Heart right ventricle (tissue), 16 donors: ENCODE data around the gene SLC38A9. TPM values are rescaled to one million over a fixed set of nuclear protein-coding genes. Genes with fewer than 3 reads are reported as not detected.
"Not testable (repeated sequence)": the region's sequence is repeated elsewhere in the genome, so short reads cannot be mapped to it uniquely, and the experiment has no call there.

ENCODE experiments used
- ATAC-seq, 8 donors: fragments of 200-7000 bp; cut with Tn5 transposase; one replicate each; pipeline ENCODE4 v1.9.1; 2020; ENCODE audit warnings: mild to moderate bottlenecking in 8 of 8, moderate library complexity in 8 of 8, moderate number of reproducible peaks in 1 of 8
- DNase-seq, 2 donors: peaks; one replicate each; pipeline ENCODE4 v3.0.0-alpha.2; 2020
- H3K27ac ChIP-seq, 10 donors: fragments of 200-600 bp; sonication (generic) in 2 of 10; one replicate each; pipeline versions ENCODE4 v1.5.0 to v1.8.0; 2020 to 2022; ENCODE audit warnings: mild to moderate bottlenecking in 3 of 10
- H3K27me3 ChIP-seq, 7 donors: fragments of 200-600 bp; one replicate each; pipeline ENCODE4 v1.8.0; 2021 to 2022; ENCODE audit warnings: mild to moderate bottlenecking in 2 of 7
- H3K36me3 ChIP-seq, 9 donors: fragments of 200-600 bp; sonication (generic) in 1 of 9; one replicate each; pipeline versions ENCODE4 v1.5.0 to v1.8.0; 2020 to 2022; ENCODE audit warnings: mild to moderate bottlenecking in 2 of 9
- H3K4me1 ChIP-seq, 9 donors: fragments of 200-600 bp; sonication (generic) in 1 of 9; one replicate each; pipeline versions ENCODE4 v1.5.0 to v1.8.0; 2020 to 2022; ENCODE audit warnings: mild to moderate bottlenecking in 4 of 9
- H3K4me3 ChIP-seq, 10 donors: fragments of 200-600 bp; sonication (generic) in 2 of 10; one replicate each; pipeline versions ENCODE4 v1.5.0 to v1.8.0; 2020 to 2022; ENCODE audit warnings: mild to moderate bottlenecking in 7 of 10, moderate library complexity in 2 of 10
- H3K9me3 ChIP-seq, 11 donors: fragments of 200-600 bp in 10 of 11; sonication (generic) in 2 of 11; one replicate each; pipeline versions ENCODE4 v1.5.0 to v1.8.0; 2013 to 2022; ENCODE audit warnings: mild to moderate bottlenecking in 2 of 11, control low read depth in 1 of 11, moderate library complexity in 1 of 11
- WGBS, 2 donors: extraction: QIAGEN DNeasy Blood & Tissue Kit; methylation state at CpG; one replicate each; pipeline ENCODE4 v1.1.7; 2013; ENCODE audit warnings: inconsistent platforms in 1 of 2; 5-methylcytosine and 5-hydroxymethylcytosine counted together
- intact Hi-C, 10 donors: fragments of 100-400 bp; cut with DNase I; formaldehyde crosslinking; loops; one replicate each; pipeline versions ENCODE4 v1.11.1 to v1.14.2; 2022
- polyA plus RNA-seq, 2 donors: library from polyadenylated mRNA; stranded (reverse); fragments of 200-250 nt; gene quantifications; one replicate each; pipeline ENCODE4 v1.2.3, GENCODE V29; 2013
- total RNA-seq, 10 donors: library from RNA; stranded (reverse); fragmentation: NEBNext Ultra II Directional in 3 of 10; extraction: Animal tissue kit (Norgen Biotek cat#: 25700) in 3 of 10; gene quantifications; one replicate each; pipeline versions ENCODE4 v1.2.1 to v1.2.4, GENCODE V29; 2021 to 2023
- TF ChIP-seq, protein P1 (sequence below), 9 donors: fragments of 200-600 bp; sonication (generic) in 2 of 9; IDR thresholded peaks; one replicate each; pipeline versions ENCODE4 v1.5.0 to v1.8.0; 2021 to 2022; ENCODE audit warnings: antibody characterized with exemption in 9 of 9, mild to moderate bottlenecking in 5 of 9, moderate library complexity in 1 of 9
- donor health status: Arrhythmogenic right ventricular cardiomyopathy.
- donor health status: ischemic (EF 13 %, LVEDD 7.1; RV severe dilation, severe dysfunction).
- donor health status: healthy with polysubstance abuse.
- donor health status: DM: no; HTN: yes; CAD: no.
- donor health status: DM: no; HTN: no; CAD: no.
- donor health status: ischemic (EF 25% LVEDD 6.9; RV normal size, moderate dysfunction).
- donor health status: ischemic (EF 25% LVEDD 5.7; RV mildly dilated, moderate dysfunction).
- donor health status: healthy.
- donor health status: DM: yes; HTN: yes; CAD: no.
- donor health status: Ischemic cardiomyopathy.
- donor health status: ischemic (EF 35%, LVEDD 5.7; RV mildly dilated, moderate dysfunction).
- donor health status: nonischemic (EF 11% LVEDD 7.7; RV severe dilation, severe dysfunction).
- donor health status: DM: yes; HTN: yes; CAD: no.
- donor health status: PGD.
- donor health status: ischemic (EF 29% LVEDD 5.4; RV normal size, mild dysfunction).
- donor health status: nonischemic (EF 23%, LVEDD 6.1; RV moderate dilation, normal function).

SLC38A9 gene
- total and polyA plus RNA-seq, 12 donors: 3.6 to 9.7 (median 6.8) TPM

DNA sequence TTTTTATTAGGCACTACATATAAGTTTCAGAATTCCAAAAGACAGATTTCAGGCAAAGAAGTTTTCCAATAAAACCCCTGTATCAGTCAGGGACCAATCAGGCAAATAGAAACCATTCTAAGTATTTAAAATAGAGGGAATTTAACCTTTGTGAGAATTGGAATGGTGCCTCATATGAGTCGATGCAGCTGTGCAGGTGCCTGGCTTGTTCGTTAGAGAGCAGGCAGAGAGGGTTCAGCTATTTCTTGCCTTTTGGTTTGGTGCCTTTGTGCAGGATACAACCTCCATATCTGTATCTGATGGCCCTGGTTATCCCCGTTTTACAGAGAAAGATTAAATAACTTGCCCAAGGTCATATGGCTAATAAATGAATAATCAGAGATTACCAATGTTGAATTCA, 19.7 kb upstream of the SLC38A9 start:
- Histone ChIP-seq H3K36me3 (no peaks in the 10 kb centered on the region), H3K4me1 (no peaks in the 10 kb centered on the region), H3K27ac (no peak overlapping the region), H3K4me3 (no peak overlapping the region), H3K27me3 (no peaks in the 10 kb centered on the region), H3K9me3 (no peaks in the 10 kb centered on the region)
- intact Hi-C loops: no loop called here
- DNase-seq (no peak), ATAC-seq (no peak)
- TF ChIP-seq, protein P1, sequence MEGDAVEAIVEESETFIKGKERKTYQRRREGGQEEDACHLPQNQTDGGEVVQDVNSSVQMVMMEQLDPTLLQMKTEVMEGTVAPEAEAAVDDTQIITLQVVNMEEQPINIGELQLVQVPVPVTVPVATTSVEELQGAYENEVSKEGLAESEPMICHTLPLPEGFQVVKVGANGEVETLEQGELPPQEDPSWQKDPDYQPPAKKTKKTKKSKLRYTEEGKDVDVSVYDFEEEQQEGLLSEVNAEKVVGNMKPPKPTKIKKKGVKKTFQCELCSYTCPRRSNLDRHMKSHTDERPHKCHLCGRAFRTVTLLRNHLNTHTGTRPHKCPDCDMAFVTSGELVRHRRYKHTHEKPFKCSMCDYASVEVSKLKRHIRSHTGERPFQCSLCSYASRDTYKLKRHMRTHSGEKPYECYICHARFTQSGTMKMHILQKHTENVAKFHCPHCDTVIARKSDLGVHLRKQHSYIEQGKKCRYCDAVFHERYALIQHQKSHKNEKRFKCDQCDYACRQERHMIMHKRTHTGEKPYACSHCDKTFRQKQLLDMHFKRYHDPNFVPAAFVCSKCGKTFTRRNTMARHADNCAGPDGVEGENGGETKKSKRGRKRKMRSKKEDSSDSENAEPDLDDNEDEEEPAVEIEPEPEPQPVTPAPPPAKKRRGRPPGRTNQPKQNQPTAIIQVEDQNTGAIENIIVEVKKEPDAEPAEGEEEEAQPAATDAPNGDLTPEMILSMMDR (IDR thresholded peaks at IDR 0.05): no peak
- WGBS, 2 donors: 75 to 85% methylated on average over 3 of the region's 3 CpGs

DNA sequence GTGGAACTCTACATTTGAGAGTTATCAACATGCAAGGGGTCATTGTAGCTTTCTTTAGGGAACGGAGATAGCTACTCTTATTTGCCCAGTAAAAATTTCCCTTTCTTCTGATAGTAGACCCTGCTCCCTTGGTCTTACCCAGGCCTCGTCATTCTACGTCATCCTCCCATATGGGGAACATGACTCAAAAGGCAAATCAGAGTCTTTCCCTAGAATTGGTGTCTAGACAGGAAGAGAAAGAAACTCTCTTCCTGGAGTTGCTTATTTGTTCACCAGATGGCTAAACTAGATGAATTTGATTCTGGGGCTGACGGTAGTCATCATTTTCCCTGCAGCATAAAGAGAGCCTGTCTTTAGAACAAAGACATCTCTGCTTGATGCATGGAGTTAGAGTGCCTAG, 12.2 kb upstream of the SLC38A9 start:
- H3K4me1 ChIP-seq: no peaks in the 10 kb centered on the region
- TF ChIP-seq, protein P1 (IDR thresholded peaks at IDR 0.05): no peak
- no peaks in the 10 kb centered on the region for H3K36me3 ChIP-seq
- H3K4me3 ChIP-seq: no peak overlapping the region
- WGBS, 2 donors: 59 to 72% methylated on average over 4 of the region's 4 CpGs
- no peak overlapping the region for H3K27ac ChIP-seq
- no peaks in the 10 kb centered on the region for H3K27me3 ChIP-seq
- intact Hi-C loops: loop anchor here in 1 of 10 donors (10.0 kb wide), 1 partner anchor 191 kb away; no protein-coding TSS in a partner anchor
- ATAC-seq: no peak
- no peaks in the 10 kb centered on the region for H3K9me3 ChIP-seq
- DNase-seq: no peak

DNA sequence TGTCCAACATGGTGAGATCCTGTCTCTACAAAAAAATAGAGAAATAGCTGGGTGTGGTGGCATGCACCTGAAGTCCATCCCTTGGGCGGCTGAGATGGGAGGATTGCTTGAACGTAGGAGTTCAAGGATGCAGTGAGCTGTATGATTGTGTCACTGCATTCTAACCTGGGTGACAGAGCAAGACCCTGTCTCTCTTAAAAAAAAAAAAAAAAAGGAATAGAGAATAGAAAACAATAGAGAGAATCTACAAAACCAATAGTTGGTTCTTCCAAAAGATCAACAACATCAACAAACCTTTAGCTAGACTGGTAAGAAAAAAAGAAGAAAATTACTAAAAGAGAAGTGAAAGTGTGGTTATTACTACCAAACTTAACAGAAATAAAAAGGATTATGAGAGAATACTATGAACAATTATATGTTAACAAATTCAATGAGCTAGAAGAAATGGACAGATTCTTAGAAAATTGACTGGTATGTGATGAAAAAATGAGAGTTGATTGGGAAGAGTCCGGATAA, 8.1 kb upstream of the SLC38A9 start:
- H3K36me3 ChIP-seq: no peaks in the 10 kb centered on the region
- ATAC-seq (no peak), DNase-seq (no peak)
- no peaks in the 10 kb centered on the region for H3K27me3 ChIP-seq
- no peak overlapping the region for H3K4me3 ChIP-seq
- peaks cover 0 to 3% (median 0%) of the 10 kb centered on the region in 11 donors for H3K9me3 ChIP-seq
- intact Hi-C loops: loop anchor here in 1 of 10 donors (10.0 kb wide), 1 partner anchor 195 kb away; no protein-coding TSS in a partner anchor
- TF ChIP-seq, protein P1 (IDR thresholded peaks at IDR 0.05): no peak
- no peaks in the 10 kb centered on the region for H3K4me1 ChIP-seq
- H3K27ac ChIP-seq: no peak overlapping the region
- WGBS, 2 donors: 93 to 99% methylated on average over 3 of the region's 3 CpGs

DNA sequence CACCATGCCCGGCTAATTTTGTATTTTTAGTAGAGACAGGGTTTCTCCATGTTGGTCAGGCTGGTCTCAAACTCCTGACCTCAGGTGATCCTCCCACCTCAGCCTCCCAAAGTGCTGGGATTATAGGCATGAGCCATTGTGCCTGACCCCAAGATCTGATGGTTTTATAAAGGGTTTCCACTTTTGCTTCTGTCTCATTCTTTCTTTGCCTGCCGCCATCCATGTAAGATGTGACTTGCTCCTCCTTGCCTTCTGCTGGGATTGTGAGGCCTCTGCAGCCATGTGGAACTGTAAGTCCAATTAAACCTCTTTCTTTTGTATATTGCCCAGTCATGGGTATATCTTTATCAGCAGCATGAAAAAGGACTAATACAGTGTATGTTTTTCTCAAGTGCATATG, 6.9 kb upstream of the SLC38A9 start:
- not testable (repeated sequence) for ATAC-seq
- intact Hi-C loops: loop anchor here in 6 of 10 donors (10.0 kb wide), 4 partner anchors 196 to 486 kb away; no protein-coding TSS in a partner anchor

DNA sequence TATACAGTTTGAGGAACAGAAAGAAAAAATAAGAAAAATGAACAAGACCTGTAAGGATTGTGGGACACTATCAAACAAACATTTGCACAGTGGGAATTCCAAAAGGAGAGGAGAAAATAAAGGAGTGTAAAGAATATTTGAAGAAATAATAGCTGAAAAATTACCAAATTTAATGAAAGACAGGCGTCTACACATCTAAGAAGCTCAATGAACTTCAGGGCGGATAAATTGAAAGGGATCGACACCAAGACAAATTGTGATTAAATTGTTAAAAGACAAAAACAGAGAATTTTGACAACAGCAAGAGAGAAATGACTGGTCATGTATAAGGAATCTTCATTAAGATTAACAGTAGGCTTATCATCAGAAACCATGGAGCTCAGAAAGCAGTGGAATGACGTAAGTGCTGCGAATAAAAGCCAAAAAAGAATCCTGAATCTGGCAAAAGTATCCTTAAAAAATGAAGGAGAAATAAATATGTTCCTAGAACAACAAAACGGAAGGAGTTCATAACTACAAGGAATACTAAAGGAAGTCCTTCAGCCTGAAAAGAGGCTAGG, 3.5 kb upstream of the SLC38A9 start:
- DNase-seq (no peak), ATAC-seq (no peak)
- intact Hi-C loops: loop anchor here in 6 of 10 donors (10.0 kb wide), 4 partner anchors 199 to 489 kb away; no protein-coding TSS in a partner anchor
- 91 to 93% methylated on average over 6 of the region's 6 CpGs for WGBS, 2 donors
- Histone ChIP-seq H3K36me3 (no peaks in the 10 kb centered on the region), H3K9me3 (peaks cover 0 to 5% (median 0%) of the 10 kb centered on the region in 11 donors), H3K27ac (no peak overlapping the region), H3K4me3 (no peak overlapping the region), H3K4me1 (peaks cover 0 to 15% (median 13%) of the 10 kb centered on the region in 9 donors), H3K27me3 (no peaks in the 10 kb centered on the region)
- TF ChIP-seq, protein P1 (IDR thresholded peaks at IDR 0.05): no peak

More for the DNA sequence above, 6.9 kb upstream of the SLC38A9 start:
- not testable (repeated sequence) for H3K4me3 ChIP-seq, H3K36me3 ChIP-seq, H3K4me1 ChIP-seq, H3K9me3 ChIP-seq, DNase-seq, H3K27me3 ChIP-seq, H3K27ac ChIP-seq
- 93 to 94% methylated on average over 2 of the region's 2 CpGs for WGBS, 2 donors
